OCI-M2 (cell line): ENCODE data around the gene GPR32.
"Not testable (repeated sequence)": the region's sequence is repeated elsewhere in the genome, so short reads cannot be mapped to it uniquely, and the experiment has no call there.

Experiments used
- DNase-seq: peaks from one replicate; lab custom pipeline; 2025; ENCODE audit not compliant: unreplicated experiment; lab: John Stamatoyannopoulos, UW

GPR32 gene

DNA sequence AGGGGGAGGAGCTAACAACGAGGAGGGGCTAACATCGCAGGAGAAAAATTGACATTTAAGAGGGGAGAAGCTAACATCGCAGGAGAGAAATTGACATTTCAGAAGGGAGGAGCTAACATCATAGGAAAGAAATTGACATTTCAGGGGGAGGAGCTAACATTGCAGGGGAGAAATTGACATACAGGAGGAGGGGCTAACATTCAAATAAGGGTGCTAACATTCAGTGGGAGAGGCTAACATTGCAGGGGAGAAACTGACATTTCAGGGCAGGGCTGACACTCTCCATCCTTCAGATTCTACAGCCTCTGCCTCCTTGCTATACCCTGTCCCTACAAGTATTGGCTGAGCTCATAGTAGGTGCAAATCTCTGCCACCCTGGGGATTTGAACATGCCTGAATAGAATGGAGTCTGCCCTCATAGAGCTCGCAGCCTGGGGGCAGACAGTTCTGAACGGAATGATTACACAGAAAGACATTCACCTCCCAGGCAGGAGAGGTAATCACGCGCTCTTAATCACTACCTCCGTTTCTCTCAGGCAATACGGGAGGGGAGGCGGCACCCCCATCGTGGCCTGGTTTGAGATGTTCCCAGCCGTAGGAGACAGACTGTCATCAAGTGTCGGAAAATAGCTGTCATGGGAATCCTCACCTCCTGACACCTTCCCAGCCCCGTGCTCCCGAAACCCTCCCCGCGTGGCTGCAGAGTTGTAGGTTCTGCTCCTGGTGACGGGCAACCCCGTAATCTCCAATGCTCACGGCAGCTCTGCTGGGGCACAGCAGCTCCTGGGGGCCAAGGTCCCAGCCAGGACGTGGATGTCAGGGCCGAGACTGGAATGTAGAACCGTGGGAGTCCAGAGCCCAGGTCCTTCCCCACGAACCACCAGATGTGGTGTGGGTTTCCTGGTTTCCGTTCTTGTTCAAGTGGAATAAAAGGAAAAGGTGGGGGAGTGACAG, 9.5 kb downstream of the GPR32 start:
- no peak for DNase-seq

DNA sequence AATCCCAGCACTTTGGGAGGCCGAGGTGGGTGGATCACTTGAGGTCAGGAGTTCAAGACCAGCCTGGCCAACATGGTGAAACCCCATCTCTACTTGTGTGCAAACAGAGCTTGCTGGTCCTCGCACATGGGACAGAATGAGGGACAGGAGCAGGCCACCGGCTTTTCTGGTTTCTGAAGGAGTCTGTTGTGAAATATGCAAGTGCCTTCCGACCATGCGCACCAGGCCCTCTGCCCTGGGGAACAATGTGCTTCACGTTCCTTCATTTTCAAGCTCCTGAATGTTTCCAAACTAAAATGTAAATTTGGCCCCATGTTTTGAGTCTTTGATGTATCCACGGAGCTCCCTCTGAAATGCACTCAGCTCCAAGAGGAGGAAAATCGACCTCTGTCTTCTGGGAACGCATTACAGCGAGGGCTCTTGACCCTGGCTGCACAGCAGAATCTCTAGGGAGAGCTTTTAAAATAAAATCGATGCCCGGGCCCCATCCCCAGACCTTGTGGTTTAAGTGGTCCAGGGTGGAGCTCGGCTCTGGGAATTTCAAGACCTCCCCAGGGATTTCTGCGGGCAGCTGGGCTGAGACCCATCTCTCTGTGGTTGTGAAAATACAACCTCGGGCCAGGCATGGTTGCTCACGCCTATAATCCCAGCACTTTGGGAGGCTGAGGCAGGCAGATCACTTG, 10.6 kb downstream of the GPR32 start:
- no peak for DNase-seq

GRCh38 chr19:50783848-50784152, 13.5 kb downstream of the GPR32 start:
- not testable (repeated sequence) for DNase-seq

DNA sequence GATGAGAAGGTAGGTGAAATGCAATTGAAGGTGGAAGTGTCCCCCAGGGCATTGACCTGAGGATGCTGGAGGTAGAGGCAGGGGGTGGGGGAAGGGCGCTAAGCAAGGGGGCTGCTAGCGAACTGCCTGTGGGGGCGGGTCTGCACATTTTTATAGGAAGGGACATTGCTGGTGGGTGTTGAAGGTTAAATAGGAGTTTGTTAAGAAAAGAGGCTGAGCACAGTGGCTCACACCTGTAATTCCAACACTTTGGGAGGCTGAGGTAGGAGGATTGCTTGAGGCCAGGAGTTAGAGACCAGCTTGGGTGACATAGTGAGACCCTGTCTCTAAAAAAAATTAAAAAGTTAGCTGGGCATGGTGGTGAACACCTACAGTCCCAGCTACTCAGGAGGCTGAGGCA, 14.4 kb downstream of the GPR32 start:
- no peak for DNase-seq

GRCh38 chr19:50785329-50785728, 15.1 kb downstream of the GPR32 start:
- DNase-seq: no peak

GRCh38 chr19:50790396-50790795, 20.1 kb downstream of the GPR32 start, which contains the start of gene ACP4:
Gene ACP4, plus strand, starts transcription at chr19:50790415. Its CDS starts 0 bp downstream, at chr19:50790415.
- DNase-seq: no peak

GRCh38 chr19:50790922-50791467, 20.7 kb downstream of the GPR32 start:
- DNase-seq: no peak

GRCh38 chr19:50791594-50792271, 21.5 kb downstream of the GPR32 start:
- DNase-seq: no peak

GRCh38 chr19:50792272-50793250, 22.3 kb downstream of the GPR32 start:
- no peak for DNase-seq

DNA sequence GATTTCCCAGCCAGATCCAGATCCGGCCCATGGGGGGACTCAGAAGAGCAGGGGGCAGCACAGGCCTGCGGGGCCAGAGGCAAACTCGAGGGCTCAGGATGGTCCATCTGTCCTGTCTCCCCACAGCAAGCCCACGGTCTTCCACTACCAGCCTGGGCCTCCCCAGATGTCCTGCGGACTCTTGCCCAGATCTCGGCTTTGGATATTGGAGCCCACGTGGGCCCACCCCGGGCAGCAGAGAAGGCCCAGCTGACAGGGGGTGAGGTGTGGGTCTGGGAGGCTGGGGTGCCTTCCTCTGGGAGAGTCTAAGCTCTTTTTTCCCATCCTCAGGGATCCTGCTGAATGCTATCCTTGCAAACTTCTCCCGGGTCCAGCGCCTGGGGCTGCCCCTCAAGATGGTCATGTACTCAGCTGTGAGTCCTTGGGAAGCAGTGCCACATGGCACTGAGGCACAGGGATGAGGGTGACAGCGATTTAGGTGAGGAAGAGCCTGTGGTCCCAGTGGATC, 23.3 kb downstream of the GPR32 start:
- no peak for DNase-seq

DNA sequence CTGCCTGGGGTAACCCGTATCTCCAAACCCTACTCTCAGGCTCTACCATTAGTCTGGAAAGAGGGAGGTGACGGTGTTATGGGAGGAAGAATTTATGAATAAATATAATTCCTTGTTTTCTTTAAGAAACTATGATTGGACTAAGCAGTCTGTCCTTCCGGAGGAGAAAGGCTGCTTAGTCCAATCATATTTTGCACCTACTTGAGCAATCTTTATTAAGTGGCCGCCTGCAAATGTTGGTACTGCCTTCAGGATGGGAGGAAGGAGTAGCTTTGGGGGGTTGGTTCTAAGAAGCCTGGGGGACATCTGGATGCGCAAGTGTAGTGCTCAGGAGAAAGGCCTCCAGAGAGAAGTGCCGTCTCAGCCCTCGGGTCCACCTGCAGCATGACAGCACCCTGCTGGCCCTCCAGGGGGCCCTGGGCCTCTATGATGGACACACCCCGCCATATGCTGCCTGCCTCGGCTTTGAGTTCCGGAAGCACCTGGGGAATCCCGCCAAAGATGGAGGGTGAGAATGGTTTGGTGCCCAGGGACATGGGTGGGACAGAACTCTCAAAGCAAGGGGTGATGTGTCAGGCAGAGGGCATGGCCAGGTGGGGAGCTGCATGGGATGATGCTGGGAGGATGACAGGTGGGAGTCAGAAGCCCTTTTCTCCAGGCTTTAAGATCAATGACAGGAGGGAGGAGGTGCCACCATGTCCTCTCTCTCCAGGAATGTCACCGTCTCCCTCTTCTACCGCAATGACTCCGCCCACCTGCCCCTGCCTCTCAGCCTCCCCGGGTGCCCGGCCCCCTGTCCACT, 24.0 kb downstream of the GPR32 start:
- no peak for DNase-seq

DNA sequence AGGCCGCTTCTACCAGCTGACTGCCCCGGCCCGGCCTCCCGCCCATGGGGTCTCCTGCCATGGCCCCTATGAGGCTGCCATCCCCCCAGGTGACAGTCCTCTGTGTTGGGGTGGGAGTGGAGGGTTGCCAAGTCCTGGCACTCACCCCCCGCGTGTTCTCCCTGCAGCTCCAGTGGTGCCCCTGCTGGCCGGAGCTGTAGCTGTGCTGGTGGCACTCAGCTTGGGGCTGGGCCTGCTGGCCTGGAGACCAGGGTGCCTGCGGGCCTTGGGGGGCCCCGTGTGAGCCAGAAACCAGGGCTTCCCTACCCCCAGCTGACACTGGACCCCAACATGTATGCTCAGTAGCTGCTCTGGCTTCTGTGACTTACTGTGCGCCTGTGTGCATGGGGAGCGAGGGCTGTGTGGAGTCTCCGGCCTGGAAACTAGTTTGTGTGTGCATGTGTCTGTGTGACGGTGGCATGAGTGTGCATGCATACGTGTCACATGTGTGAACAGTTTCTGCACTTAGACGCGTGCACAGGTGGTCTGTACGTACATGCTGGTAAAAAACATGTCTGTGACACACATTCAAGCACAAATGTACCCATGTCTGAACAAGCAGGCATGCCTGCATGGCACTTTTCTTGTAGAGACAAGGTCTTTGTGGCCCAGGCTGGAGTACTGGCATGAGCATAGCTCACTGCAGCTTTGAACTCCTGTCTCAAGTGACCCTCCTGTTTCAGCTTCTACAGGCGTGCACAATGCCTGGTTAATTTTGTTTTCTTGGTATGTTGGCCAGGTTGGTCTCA, 24.8 kb downstream of the GPR32 start:
- no peak for DNase-seq

DNA sequence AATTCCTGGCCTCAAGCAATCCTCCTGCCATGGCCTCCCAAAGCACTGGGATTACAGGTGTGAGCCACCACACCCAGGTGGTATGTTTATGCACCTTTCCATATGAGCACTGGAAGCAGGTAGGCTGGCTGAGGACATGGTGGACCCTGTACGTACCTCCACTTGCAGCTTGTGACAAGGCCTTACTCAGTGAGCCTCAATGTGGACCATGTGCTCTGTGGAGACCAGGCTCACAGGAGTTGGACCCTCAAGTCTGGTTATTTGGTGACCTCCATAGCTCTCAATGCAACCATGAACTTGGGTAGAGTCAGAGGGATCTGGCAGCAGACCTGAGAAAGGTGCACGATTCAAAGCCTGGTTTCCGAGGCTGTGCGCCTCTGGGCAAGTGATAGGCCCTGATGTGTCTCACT, 25.4 kb downstream of the GPR32 start:
- no peak for DNase-seq

GRCh38 chr19:50796128-50796633, 25.9 kb downstream of the GPR32 start:
- no peak for DNase-seq

DNA sequence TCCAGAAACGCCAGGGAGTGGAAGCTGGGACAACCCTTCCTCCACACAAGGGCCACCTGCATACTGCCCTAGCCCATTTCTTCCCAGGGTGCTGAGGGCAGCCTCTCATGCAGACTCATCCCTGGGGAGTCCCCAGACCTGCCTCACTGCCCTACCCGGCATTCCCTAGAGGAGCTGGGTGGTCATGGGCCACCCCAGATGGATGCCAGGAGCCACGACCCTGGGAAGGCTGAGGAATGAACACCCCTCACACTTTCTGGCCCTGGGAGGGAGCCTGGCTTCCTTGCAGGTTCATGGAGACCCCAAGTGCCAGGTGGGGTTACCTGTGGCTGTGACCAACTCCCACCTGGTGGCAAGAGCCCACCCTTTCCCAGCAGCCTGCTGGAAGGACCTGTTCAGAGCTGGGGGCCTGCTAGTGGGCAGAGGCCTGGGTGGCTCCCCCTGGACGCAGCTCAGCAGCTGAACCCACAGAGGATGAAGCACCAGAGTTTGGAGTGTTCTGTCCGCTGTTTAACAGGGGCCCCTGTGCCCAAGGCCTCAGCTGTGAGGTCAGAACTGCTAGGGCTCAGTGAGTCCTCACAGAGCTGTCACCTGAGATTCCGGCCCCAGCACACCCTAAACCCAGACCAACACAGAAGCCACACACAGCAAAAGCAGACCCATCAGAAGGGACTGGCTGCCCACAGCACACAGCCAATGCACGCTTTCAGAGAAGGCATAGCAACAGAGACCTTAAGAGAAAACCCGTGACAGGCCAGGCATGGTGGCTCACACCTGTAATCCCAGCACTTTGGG, 26.6 kb downstream of the GPR32 start:
- DNase-seq: no peak

DNA sequence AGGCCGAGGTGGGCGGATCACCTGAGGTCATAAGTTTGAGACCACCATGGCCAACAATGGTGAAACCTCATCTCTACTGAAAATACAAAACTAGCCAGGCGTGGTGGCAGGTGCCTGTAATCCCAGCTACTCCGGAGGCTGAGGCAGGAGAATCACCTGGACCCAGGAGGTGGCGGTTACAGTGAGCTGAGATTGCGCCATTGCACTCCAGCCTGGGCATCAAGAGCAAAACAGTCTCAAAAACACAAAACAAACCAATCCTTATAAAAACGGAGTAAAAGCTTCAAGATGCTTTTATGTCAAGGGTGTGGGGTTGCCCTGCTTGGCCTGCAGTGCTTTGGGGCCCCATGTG, 27.1 kb downstream of the GPR32 start:
- no peak for DNase-seq

DNA sequence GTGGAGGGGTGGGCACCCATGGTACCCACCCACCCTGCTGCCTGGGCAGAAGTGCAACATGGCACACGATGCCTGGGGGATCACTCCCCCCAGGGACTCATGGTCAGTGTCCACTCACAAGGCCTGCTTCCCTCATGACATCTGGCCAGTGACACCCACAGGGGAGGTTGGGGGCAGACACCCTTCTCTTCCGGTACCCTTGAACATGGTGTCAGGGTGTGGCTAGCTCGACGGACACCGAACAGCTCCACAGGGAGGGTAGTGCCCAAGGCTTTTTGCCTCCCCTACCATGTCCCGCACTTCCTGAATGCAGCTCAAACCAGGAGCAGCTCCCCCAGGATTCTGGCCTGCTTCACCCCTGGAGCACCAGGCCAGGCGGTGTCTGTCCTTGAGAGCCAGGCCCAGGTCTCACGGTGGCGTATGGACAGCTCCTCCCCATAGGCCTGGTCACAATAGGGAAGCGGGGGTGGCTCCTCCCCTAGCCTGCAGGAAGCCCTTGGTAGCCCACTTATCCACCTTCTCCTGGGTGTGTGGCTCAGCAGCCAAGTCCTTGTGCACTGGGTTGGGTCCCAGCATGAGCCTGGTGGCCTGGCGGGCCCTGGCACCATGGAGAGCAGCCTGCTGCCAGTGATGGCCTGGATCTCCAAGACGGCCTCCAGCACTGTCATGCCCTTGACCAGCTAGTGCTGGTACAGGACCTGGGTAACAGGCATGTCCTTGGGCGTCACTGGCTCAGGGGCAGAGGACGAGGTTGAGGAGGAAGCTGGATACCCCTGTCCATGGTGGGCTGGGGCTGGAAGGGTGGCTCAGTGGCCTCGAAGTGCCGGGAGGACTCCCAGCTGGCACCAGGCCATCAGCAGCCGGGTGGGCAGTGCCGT, 27.8 kb downstream of the GPR32 start:
- DNase-seq: no peak
